ENCODE results near the gene OR2AJ1.
"Not testable (repeated sequence)": the region's sequence is repeated elsewhere in the genome, so short reads cannot be mapped to it uniquely, and the experiment has no call there.

OR2AJ1 gene, protein sequence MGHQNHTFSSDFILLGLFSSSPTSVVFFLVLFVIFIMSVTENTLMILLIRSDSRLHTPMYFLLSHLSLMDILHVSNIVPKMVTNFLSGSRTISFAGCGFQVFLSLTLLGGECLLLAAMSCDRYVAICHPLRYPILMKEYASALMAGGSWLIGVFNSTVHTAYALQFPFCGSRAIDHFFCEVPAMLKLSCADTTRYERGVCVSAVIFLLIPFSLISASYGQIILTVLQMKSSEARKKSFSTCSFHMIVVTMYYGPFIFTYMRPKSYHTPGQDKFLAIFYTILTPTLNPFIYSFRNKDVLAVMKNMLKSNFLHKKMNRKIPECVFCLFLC

DNA sequence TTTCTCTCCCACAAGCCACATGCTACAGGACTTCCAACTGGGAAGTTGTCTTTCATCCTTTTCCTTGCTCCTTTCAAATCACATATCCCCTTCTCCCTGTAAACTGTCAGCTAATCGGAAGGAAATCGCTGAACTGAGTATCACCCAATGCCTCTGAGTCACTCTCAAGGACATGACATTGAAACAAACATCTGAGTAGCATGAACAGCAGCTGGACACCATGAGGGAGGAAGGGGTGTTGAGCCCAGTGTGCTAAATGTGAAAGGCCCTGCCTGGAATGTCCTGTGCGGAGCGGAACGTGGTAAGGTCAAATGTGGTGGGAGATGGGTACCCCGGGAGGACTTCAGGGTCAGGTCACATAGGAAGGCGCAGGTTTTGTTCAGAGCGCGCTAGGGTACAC is at the start of gene OR2AJ1:
Gene OR2AJ1, plus strand, starts transcription at position 22 of the 400 bp plus-strand sequence. CDS start 8,880 bp downstream, outside the sequence.
- no peak for DNase-seq

DNA sequence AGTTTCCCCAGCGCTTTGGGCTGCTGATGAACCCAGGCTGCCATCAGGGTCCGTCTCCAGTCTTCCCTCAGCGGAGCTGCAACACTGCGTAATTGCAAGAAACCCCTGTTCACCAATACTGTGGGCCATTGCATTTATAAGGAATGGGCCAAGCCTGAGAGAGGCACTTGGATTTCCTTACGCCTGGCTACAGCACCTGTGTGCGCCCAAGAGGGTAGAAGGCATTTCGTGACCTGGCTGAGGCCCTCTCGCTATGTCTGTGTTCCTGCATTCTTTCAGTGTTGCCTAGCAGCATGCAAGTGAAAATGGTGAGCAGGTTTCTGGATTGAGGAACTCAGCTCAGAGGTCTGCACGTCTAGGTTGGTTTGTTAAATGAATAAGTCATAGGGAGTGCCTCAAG is 41.3 kb upstream of the OR2AJ1 start:
- DNase-seq, result no peak

DNA sequence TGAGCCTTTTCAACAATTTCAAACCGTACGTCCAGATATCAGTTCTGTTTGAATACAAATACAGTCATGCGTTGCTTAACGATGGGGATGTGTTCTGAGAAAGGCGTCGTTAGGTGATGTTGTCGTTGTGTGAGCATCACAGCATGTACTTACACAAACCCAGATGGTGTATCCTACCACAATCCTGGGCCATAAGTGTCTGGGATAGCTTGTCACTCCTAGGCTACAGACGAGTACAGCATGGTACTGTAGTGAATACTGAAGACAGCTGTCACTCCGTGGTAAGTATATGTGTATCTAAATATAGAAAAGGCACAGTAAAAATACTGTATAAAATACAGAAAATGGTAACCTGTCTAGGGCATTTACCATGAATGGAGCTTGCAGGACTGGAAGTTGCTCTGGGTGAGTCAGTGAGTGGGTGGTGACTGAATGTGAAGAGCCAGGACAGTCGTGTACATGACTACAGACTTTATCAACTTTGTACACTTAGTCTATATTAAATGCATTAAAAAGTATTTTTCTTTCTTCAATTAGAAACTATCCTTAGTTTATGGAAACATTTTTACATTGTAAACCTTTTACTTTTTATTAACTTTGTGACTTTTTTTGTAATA is 39.8 kb upstream of the OR2AJ1 start:
- no peak for DNase-seq

DNA sequence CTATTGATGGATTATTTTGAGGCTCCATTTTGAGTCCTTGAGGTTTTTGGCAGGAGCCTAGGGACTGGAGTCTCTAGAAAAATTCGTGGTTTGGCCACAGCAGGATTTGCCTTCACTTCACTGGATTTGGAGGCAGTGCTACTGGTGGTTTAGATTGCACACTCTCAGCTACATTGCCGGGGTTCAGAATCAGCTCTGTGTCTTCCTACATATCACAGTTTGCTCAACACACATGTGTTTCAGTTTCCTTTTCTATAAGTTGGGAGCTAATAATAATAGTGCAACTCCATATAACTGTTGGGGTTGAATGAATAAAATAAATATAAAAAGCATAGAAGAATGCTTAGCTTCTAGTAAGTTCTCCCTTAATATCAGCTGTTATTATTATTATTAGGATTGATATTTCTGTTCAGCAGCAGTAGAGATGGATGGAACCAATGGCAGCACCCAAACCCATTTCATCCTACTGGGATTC is 29.5 kb upstream of the OR2AJ1 start, which contains the start of gene OR2W3:
Gene OR2W3, plus strand, starts transcription at position 425 of the 475 bp plus-strand sequence. Its CDS starts 0 bp downstream, at position 425.
- no peak for DNase-seq

DNA sequence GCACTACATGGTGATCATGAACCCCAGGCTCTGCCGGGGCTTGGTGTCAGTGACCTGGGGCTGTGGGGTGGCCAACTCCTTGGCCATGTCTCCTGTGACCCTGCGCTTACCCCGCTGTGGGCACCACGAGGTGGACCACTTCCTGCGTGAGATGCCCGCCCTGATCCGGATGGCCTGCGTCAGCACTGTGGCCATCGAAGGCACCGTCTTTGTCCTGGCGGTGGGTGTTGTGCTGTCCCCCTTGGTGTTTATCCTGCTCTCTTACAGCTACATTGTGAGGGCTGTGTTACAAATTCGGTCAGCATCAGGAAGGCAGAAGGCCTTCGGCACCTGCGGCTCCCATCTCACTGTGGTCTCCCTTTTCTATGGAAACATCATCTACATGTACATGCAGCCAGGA is 28.7 kb upstream of the OR2AJ1 start:
- DNase-seq, result no peak

DNA sequence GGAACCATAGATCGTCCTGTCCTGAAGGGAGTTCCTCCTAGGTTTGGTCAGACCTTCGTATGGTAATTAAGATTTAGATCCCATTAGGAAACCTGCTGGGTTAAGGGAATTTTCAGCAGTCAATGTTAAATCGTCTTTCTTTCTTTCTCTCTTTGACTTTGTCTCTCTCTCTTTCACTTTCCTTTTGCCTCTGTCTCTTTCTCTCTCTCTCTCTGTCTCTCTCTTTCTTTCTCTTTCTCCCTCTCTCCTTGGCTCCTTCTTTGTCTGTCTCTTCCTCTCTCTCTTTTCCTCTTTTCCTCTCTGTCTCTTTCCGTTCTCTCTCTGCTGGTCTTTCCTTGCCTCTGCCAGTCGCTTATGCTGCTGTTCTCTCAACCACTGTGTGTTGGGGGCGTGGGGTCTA is 20.6 kb upstream of the OR2AJ1 start:
- no peak for DNase-seq

DNA sequence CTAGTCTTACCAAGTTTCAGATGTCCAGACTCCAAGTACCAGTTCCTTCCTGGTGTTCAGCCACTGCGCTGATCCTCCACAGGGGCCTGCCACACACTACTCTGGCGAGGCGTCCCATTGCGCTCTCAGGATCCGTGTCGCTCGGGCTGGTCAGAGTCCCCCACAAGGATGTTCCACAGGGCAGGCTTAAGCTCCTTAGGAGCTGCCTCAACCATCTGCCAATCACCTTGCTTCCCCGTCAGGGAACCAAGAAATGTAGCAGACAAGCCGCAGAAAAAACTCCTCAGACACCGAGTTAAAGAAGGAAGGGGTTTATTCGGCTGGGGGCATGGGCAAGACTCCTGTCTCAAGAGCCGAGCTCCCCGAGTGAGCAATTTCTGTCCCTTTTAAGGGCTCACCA is 19.5 kb upstream of the OR2AJ1 start:
- DNase-seq, result no peak

DNA sequence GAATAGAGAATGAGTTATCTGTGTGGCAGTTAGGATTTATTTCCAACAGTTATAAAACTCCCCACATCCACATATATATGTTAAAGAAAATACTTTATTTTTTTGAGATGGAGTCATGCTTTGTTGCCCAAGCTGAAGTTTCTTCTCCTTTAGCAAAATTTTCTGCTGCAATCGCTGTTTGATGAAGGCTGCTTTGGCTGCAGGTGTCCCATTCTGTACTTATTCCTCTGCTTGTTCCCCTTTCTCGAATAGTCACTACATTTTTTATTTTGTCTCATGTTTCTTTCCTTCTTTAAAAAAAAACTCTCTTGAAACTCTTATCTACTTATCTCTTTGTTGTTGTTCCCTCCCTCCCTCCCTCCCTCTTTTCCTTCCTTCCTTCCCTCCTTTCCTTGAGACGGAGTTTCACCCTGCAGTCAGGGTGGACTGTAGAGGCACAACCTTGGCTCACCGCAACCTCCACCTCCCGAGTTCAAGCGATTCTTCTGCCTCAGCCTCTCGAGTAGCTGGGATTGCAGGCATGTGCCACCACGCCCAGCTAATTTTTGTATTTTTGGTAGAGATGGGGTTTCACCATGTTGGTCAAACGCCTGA is 18.7 kb upstream of the OR2AJ1 start:
- DNase-seq, result no peak

DNA sequence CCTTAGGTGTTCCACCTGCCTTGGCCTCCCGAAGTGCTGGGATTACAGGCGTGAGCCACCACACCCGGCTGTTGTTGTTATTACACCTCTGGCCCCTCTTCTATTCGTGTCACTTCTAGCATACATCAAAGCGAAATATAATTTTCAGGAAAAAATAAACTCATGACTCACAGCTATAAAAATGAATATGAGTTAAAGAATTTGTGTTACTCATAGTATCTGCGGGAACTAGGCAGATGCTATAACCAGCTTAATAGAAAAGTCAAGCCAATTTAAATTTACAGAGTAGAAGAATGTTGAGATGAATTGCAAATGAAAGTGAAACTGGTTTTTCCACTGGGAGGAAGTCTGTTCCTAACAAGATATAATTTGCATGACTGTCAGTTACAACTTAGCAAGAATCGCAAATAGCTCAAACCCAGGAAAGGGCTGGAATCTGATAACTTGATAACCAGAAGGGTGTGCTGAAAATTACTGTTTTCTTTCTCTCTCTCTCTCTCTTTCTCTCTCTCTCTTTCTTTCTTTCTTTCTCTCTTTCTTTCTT is 18.1 kb upstream of the OR2AJ1 start:
- DNase-seq, result no peak

DNA sequence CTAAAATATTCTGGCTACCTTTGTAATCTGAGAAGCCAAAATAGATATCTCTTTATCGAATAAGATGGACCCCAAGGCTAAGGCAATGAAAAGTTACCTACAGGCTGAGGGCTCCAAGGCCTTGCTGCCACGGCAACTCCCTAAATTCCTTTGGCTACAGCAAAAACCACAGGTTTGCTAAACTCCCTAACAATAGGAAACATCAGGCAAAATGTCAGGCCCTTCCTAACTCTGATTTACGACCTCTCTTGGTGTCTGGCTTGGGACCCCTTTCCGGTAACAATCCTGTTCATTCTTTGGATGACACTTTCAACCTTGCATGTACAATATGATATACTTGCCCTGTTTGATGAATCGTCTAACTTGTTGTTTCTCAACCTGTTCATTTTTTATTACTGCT is 15.9 kb upstream of the OR2AJ1 start:
- DNase-seq, result no peak

DNA sequence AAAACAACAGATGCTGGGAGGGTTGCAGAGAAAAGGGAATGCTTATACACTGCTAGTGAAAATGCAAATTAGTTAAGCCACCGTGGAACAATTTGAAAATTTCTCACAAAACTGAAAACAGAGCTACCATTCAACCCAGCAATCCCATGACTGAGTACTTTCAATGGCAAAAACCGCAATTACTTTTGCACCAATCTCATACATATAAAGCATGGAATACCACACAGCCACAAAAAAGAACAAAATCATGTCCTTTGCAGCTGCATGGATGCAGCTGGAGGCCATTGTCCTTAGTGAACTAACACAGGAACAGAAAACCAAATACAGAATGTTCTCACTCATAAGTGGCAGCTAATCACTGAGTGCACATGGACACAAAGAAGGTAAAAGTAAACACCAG is 10.9 kb upstream of the OR2AJ1 start:
- no peak for DNase-seq

DNA sequence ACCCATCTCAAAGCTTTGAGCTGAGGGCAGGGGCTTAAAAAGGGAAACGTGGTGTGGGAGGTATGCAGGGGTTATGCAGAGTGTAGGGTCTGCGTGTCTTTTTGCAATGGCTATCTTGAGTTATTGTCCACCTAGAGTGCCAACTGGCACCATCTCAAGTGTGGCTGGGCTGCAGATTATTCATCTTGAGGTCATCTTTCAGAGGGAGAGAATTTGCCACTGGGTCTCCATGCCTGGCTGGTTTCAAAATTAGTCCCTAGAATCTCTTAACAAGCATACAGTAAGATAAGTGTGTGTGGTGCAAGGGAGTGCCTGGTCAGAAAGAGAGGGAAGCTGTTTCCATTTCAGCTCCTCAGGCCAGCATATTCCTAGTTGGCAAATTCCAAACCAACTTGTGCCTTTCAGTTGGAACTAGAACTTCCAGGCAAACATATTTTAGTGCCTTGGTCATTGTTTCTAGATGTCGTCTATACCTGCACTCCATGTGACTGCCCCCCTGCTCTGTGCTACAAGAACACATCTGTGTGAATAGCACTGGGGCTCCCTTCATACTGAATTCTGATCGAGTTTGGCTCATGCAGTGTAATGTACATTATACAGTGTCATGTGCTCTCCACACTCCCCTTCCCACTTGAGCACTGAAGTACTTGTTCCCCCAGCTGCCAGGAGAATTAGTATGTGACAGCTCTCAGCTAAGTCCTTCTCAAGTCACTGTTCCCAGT is 9.6 kb upstream of the OR2AJ1 start:
- no peak for DNase-seq

DNA sequence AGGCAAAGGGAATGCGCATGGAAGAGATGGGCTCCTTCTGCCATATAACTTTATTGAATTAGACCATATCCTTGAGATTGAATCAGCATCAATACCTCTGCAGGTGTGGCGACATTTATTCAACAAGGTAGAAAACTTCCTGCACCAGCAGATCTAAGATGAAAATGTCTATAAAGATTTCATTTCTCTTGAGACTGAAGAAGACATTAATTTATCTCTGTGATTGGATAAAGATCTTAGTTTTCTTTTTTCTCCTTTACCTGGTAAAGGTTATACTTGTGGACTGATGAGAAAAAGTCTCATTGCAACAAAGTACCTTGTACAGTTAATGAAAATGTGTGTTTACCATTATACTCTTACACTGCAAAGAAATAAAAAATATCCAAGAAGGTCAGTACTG is 4.7 kb upstream of the OR2AJ1 start, which contains the start of gene OR2T8:
Gene OR2T8, plus strand, starts transcription at position 301 of the 400 bp plus-strand sequence. CDS start 766 bp downstream, outside the sequence.
- DNase-seq, result no peak

DNA sequence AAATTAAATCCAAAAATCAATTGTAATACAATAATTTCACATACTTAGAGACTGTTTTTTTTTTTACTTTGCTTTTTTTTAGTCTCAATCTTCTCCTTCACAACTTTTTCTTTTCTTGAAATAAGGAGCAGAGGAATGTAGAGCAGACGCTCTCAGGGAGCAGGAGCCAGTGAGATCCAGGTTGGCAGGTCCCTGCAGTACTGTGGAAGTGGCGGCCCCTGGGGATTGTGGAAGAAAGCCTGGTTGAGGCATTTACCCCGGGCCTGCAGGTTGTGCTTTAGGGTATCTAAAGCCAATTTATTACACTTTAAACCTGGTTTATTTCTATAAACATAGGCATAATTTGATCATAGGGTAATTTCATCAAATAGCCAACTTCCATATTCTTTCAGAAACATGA is 748 bp upstream of the OR2AJ1 start:
- no peak for DNase-seq

DNA sequence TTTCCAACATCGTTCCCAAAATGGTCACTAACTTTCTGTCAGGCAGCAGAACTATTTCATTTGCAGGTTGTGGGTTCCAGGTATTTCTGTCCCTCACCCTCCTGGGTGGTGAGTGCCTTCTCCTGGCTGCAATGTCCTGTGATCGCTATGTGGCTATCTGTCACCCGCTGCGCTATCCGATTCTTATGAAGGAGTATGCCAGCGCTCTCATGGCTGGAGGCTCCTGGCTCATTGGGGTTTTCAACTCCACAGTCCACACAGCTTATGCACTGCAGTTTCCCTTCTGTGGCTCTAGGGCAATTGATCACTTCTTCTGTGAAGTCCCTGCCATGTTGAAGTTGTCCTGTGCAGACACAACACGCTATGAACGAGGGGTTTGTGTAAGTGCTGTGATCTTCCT is 9.3 kb downstream of the OR2AJ1 start:
- DNase-seq, result no peak

DNA sequence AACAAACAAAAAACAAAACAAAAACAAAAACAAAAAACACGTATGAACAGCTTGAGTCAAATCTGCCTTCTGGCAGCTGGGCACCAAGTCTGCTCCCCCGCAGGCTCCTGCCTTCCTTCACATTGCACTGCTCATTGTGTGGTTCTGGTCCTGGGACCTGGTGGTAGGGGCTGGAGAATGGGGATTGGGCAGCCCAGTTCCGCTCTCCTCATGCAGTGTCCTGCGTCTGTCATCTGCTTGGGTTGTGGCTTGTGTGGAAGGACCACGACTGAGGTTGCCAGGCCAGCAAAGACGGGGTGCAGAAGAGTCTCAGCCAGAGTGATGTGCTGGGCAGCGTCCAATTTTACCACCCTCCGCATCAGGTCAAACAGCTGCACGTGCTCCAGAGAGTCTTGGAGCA is 11.1 kb downstream of the OR2AJ1 start:
- no peak for DNase-seq

DNA sequence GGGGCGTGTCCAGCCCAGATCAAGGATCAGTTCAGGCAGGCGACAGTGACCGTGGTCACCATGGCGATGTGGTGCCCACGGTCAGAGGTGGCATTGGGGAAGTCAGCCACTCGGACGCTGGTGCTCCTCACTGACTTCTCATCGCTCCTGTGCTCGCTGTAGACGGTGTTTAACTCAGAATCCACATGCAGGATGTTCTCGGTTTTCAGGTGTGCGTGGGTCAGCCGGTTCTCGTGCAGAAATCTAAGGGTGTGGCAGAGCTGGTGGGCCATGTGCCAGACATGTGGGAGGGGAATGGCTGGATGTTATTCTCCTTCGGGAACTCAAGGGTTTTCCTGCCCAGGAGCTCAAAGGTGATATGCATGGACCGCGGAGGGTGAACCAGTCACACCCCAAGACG is 11.7 kb downstream of the OR2AJ1 start:
- DNase-seq, result no peak

DNA sequence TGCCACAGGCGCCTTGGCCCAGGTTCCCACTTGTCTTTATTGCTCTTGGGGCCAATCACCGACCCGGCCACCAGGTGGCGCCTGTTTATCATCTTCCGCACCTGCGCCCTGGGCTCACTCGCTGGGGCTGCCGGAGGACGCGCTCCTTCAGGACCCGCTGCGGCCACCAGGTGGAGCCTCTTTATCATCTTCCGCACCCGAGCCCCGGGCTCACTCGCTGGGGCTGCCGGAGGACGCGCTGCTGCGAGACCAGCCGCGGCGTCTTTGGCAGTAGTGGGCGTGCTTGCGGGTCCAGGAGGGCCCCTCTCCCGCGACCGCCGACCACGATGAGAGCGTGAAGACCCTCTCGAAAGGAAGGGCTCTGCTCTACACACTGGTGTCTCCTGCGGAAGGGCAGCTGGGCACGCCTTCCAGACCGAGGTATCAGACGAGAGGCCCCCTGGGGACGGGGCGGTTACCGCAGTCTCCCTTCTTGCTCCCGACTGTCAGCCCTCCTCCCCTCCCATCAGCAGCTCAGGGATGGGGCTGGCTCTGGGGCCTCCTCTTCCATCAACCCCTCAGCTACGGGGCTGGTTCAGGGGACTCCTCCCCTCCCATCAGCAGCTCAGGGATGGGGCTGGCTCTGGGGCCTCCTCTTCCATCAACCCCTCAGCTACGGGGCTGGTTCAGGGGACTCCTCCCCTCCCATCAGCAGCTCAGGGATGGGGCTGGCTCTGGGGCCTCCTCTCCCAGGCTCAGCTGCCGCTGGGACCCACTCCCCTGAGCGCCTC is 12.5 kb downstream of the OR2AJ1 start:
- DNase-seq, result not testable (repeated sequence)

DNA sequence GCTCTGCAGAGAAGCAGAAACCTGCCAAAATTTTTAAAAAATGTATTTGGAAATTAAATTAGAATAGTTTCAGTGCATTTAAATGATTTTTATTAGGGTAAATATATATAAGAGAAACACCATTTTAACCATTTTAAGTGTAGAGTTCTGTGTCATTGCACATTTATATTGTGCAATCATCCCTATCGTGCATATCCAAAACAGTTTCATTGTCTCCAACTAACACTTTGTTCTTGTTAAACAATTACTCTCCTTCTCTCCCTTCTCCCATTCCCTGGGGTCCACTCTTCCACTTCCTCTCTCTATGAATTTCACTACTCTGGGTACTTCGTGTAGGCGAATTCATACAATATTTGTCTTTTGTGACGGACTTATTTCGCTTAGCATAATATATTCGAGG is 17.9 kb downstream of the OR2AJ1 start:
- DNase-seq, result no peak

DNA sequence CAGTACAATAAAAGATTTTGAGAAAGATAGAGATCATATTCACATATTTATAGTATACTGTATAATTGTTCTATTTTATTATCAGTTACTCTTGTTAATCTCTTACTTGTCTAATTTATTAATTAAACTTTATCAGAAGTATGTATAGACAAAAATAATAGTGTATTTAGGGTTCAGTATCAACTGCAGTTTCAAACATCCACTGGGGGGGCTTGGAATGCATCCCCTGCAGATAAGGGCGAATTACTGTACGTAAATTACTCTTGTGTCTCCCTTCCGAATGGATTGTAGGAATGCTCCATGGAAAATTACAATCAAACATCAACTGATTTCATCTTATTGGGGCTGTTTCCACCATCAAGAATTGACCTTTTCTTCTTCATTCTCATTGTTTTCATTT is 23.9 kb downstream of the OR2AJ1 start, which contains the start of gene OR2L8:
Gene OR2L8, plus strand, starts transcription at position 301 of the 400 bp plus-strand sequence. Its CDS starts 0 bp downstream, at position 301.
- DNase-seq, result no peak

DNA sequence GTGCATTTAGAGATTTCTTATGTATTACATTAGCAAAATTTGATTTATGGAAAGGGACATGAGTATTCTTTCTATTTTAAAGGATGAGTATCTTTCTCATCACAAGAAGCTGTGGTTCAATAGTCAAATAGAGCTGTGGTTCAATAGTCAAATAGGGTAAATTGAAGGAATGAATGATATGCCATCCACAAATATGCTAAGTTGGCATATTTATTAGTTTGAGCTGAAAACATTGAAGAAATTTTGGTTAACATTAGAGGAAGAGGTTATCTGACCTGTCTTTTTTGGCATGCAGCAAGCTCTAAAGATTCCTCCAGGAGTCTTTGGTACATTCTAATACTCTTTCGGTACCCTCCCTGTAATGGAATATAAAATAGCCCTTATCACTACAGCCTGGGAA is 28.7 kb downstream of the OR2AJ1 start:
- DNase-seq, result no peak

DNA sequence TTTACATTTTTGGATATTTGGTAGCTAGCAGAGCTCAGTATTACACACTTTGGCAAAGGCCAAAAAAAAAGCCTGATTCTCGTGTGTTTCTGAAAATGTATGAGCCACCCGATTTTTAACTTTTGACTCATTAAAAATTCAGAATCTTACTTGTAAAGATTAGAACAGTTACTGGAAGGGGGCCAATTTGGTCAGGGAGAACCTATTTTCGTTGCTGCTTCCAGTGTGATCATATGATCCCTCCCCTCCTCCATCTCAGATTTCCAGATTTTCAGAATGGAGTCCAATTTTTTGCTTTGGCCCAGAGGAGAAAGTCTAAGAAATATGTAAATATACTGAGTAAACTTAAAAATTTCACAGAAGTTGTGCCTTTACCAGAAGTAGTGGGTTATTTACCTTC is 37.1 kb downstream of the OR2AJ1 start:
- no peak for DNase-seq
